Measurements from ENCODE around the gene BHLHA9.

GRCh38 chr17:1275962-1276736, 5.9 kb downstream of the BHLHA9 start:
- TF ChIP-seq CTCF (IDR thresholded peaks at IDR 0.05; ENCODE audit: poor library complexity) (peak; percentile 79), EZH2phosphoT487 (IDR thresholded peaks at IDR 0.05; ENCODE audit: low read depth, severe bottlenecking, unreplicated experiment) (no peak), EZH2 (IDR thresholded peaks at IDR 0.05; ENCODE audit: borderline replicate concordance) (no peak)
